ENCODE measurements around the gene FAM240A. TPM values are rescaled to one million over a fixed set of nuclear protein-coding genes. Genes with fewer than 3 reads are reported as not detected.

The FAM240A gene
- total RNA-seq, 1 experiment from 2014 or later = not detected

GRCh38 chr3:46565077-46565476 is 47.2 kb upstream of the FAM240A start:
- no peaks in the 10 kb centered on the region for H3K27me3 ChIP-seq (ENCODE audit: insufficient read depth, low read length)
- no peak for ATAC-seq
- H3K4me2 ChIP-seq (ENCODE audit: low read length) = no peak overlapping the region
- no TSS peak for BruUV-seq (replicated peaks)
- TF ChIP-seq SRF (IDR thresholded peaks at IDR 0.05; ENCODE audit: low read depth) = no peak
- TF ChIP-seq EGR1 (IDR thresholded peaks at IDR 0.05; ENCODE audit: low read depth) = no peak
- TF ChIP-seq RAD21 (IDR thresholded peaks at IDR 0.05; ENCODE audit: low read depth) = no peak
- no peak for TF ChIP-seq ZFX (IDR thresholded peaks at IDR 0.05)
- no peak for TF ChIP-seq SIN3A (IDR thresholded peaks at IDR 0.05; ENCODE audit: low read depth)
- TF ChIP-seq ZBTB33 (IDR thresholded peaks at IDR 0.05; ENCODE audit: extremely low read depth, insufficient replicate concordance, low read length) = no peak
- no peak for TF ChIP-seq CBX3 (IDR thresholded peaks at IDR 0.05; ENCODE audit: low read depth)
- TF ChIP-seq ELF1 (IDR thresholded peaks at IDR 0.05; ENCODE audit: borderline replicate concordance, low read depth) = no peak
- TF ChIP-seq SP1 (IDR thresholded peaks at IDR 0.05; ENCODE audit: low read depth) = no peak
- no peak for TF ChIP-seq JUND (IDR thresholded peaks at IDR 0.05)
- no peak for TF ChIP-seq CEBPB (IDR thresholded peaks at IDR 0.05; ENCODE audit: low read depth)
- TF ChIP-seq, protein P1, sequence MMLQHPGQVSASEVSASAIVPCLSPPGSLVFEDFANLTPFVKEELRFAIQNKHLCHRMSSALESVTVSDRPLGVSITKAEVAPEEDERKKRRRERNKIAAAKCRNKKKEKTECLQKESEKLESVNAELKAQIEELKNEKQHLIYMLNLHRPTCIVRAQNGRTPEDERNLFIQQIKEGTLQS (IDR thresholded peaks at IDR 0.05) = no peak
- no peak for TF ChIP-seq ZNF274 (IDR thresholded peaks at IDR 0.05; ENCODE audit: low read depth, low read length)
- TF ChIP-seq POLR2A (IDR thresholded peaks at IDR 0.05; ENCODE audit: borderline replicate concordance, extremely low read depth, insufficient read depth, insufficient read length) = no peak
- TF ChIP-seq MAX (IDR thresholded peaks at IDR 0.05) = no peak
- TF ChIP-seq POLR2AphosphoS5 (IDR thresholded peaks at IDR 0.05; ENCODE audit: low read depth, low read length) = no peak
- TF ChIP-seq TCF7L2 (IDR thresholded peaks at IDR 0.05; ENCODE audit: borderline replicate concordance, extremely low read depth, insufficient read depth, insufficient read length) = no peak
- RAD21 ChIA-PET (ENCODE audit: low non-redundant PET in 1 of 2, low total read pairs in 2 of 2, uncharacterized antibody in 2 of 2, unreplicated experiment in 2 of 2) = no interaction called here
- no peak overlapping the region for H2AFZ ChIP-seq (ENCODE audit: low read depth, low read length, poor library complexity, severe bottlenecking)
- H3K79me2 ChIP-seq (ENCODE audit: insufficient read depth, low read length) = no peaks in the 10 kb centered on the region
- no peak overlapping the region for H3K9ac ChIP-seq (ENCODE audit: low read length)
- H3K4me1 ChIP-seq (ENCODE audit: control insufficient read depth in 1 of 2, insufficient read depth in 2 of 2, low read length in 2 of 2) = no peaks in the 10 kb centered on the region
- no peak overlapping the region for H3K27ac ChIP-seq (ENCODE audit: low read depth, low read length)
- CTCF ChIA-PET = interaction anchor here (1.1 kb wide), 1 partner anchor 76 kb away, joined by 3 read pairs; no protein-coding TSS in a partner anchor
- H3K4me3 ChIP-seq (replicated peaks in 1 of 2; ENCODE audit: low read depth in 1 of 2, low read length in 2 of 2) = no peak overlapping the region
- no peak for DNase-seq (ENCODE audit: low read depth, low spot score)
- no peaks in the 10 kb centered on the region for H3K9me2 ChIP-seq (ENCODE audit: insufficient read depth)
- POLR2A ChIA-PET = no interaction called here
- intact Hi-C loops (cut with micrococcal nuclease) = no loop called here
- no peaks in the 10 kb centered on the region for H3K36me3 ChIP-seq (ENCODE audit: control insufficient read depth in 1 of 2, insufficient read depth in 2 of 2, low read length in 2 of 2)
- H3K9me3 ChIP-seq (ENCODE audit: control insufficient read depth in 1 of 2, insufficient read depth in 1 of 2, low read depth in 1 of 2, low read length in 2 of 2) = no peaks in the 10 kb centered on the region
- no peaks in the 10 kb centered on the region for H4K20me1 ChIP-seq (ENCODE audit: insufficient read depth)
